Rectal smooth muscle tissue (tissue), 1 donor: Measurements from ENCODE around the gene ADM.

ENCODE experiments used
- H3K27ac ChIP-seq: one replicate; pipeline ENCODE4 v1.7.0; 2013; ENCODE audit warnings: low read depth, low read length, inconsistent platforms
- H3K27me3 ChIP-seq: one replicate; pipeline ENCODE4 v1.7.0; 2013; ENCODE audit warnings: low read length; ENCODE audit not compliant: control insufficient read depth, insufficient read depth
- H3K36me3 ChIP-seq: one replicate; pipeline ENCODE4 v1.7.0; 2013; ENCODE audit warnings: low read length; ENCODE audit not compliant: control insufficient read depth, insufficient read depth
- H3K4me1 ChIP-seq: one replicate; pipeline ENCODE4 v1.7.0; 2013; ENCODE audit warnings: low read length; ENCODE audit not compliant: control insufficient read depth, insufficient read depth
- H3K4me3 ChIP-seq: one replicate; pipeline ENCODE4 v1.7.0; 2013; ENCODE audit warnings: low read length
- H3K9ac ChIP-seq: one replicate; pipeline ENCODE4 v1.7.0; 2013; ENCODE audit warnings: low read length

Gene ADM

GRCh38 chr11:10294290-10294953 lies 10.5 kb upstream of the ADM start:
- Histone ChIP-seq H3K4me3 (peak overlapping the region; percentile 89), H3K9ac (peak overlapping the region; percentile 80), H3K4me1 (peaks cover 5% of the 10 kb centered on the region), H3K27me3 (no peaks in the 10 kb centered on the region), H3K27ac (peak overlapping the region; percentile 92), H3K36me3 (peaks cover 2% of the 10 kb centered on the region)

- peak overlapping the region; percentile 92 for H3K27ac ChIP-seq
- H3K9ac ChIP-seq: peak overlapping the region; percentile 80
- H3K4me1 ChIP-seq: peaks cover 5% of the 10 kb centered on the region
- peak overlapping the region; percentile 89 for H3K4me3 ChIP-seq
- peaks cover under 1% of the 10 kb centered on the region for H3K36me3 ChIP-seq
- H3K27me3 ChIP-seq: no peaks in the 10 kb centered on the region
These were observed 9.6 kb upstream of the ADM start for GRCh38 chr11:10295064-10295901.

GRCh38 chr11:10298342-10298741 lies 6.5 kb upstream of the ADM start:
- Histone ChIP-seq H3K27ac (no peak overlapping the region), H3K36me3 (no peaks in the 10 kb centered on the region), H3K4me1 (no peaks in the 10 kb centered on the region), H3K9ac (no peak overlapping the region), H3K4me3 (no peak overlapping the region), H3K27me3 (no peaks in the 10 kb centered on the region)

GRCh38 chr11:10301656-10302358 lies 3.1 kb upstream of the ADM start:
- H3K4me3 ChIP-seq: peak overlapping the region; percentile 87
- no peak overlapping the region for H3K9ac ChIP-seq
- H3K36me3 ChIP-seq: no peaks in the 10 kb centered on the region
- no peaks in the 10 kb centered on the region for H3K27me3 ChIP-seq
- peaks cover 11% of the 10 kb centered on the region for H3K4me1 ChIP-seq
- peak overlapping the region; percentile 82 for H3K27ac ChIP-seq

- peaks cover 11% of the 10 kb centered on the region for H3K4me1 ChIP-seq
- H3K4me3 ChIP-seq: peak overlapping the region; percentile 87
- peak overlapping the region; percentile 34 for H3K9ac ChIP-seq
- H3K27ac ChIP-seq: peak overlapping the region; percentile 82
- H3K27me3 ChIP-seq: no peaks in the 10 kb centered on the region
- H3K36me3 ChIP-seq: no peaks in the 10 kb centered on the region
These were observed 2.5 kb upstream of the ADM start for GRCh38 chr11:10302359-10302743.

- Histone ChIP-seq H3K9ac (peak overlapping the region; percentile 79), H3K27me3 (no peaks in the 10 kb centered on the region), H3K27ac (peak overlapping the region; percentile 82), H3K36me3 (no peaks in the 10 kb centered on the region), H3K4me1 (peaks cover 11% of the 10 kb centered on the region), H3K4me3 (peak overlapping the region; percentile 87)
These were observed 1.9 kb upstream of the ADM start for GRCh38 chr11:10302744-10303557.

- Histone ChIP-seq H3K4me1 (peaks cover 11% of the 10 kb centered on the region), H3K4me3 (peak overlapping the region; percentile 87), H3K27me3 (no peaks in the 10 kb centered on the region), H3K9ac (peak overlapping the region; percentile 79), H3K36me3 (no peaks in the 10 kb centered on the region), H3K27ac (peak overlapping the region; percentile 82)
These were observed 1.1 kb upstream of the ADM start for GRCh38 chr11:10303558-10304363.

- H3K27me3 ChIP-seq: no peaks in the 10 kb centered on the region
- H3K4me1 ChIP-seq: peaks cover 16% of the 10 kb centered on the region
- H3K4me3 ChIP-seq: peak overlapping the region; percentile 87
- H3K9ac ChIP-seq: peak overlapping the region; percentile 47
- peak overlapping the region; percentile 82 for H3K27ac ChIP-seq
- no peaks in the 10 kb centered on the region for H3K36me3 ChIP-seq
These were observed 540 bp downstream of the ADM start for GRCh38 chr11:10305262-10305963.

GRCh38 chr11:10305964-10306918 lies 1.4 kb downstream of the ADM start:
- H3K27me3 ChIP-seq: no peaks in the 10 kb centered on the region
- peaks cover 16% of the 10 kb centered on the region for H3K4me1 ChIP-seq
- peak overlapping the region; percentile 11 for H3K27ac ChIP-seq

GRCh38 chr11:10307022-10307399 lies 2.1 kb downstream of the ADM start:
- Histone ChIP-seq H3K9ac (no peak overlapping the region), H3K4me1 (peaks cover 16% of the 10 kb centered on the region), H3K4me3 (peak overlapping the region; percentile 87), H3K27ac (peak overlapping the region; percentile 67), H3K27me3 (no peaks in the 10 kb centered on the region), H3K36me3 (no peaks in the 10 kb centered on the region)

More at GRCh38 chr11:10305964-10306918, 1.4 kb downstream of the ADM start:
- peak overlapping the region; percentile 17 for H3K9ac ChIP-seq
- no peaks in the 10 kb centered on the region for H3K36me3 ChIP-seq
- peak overlapping the region; percentile 87 for H3K4me3 ChIP-seq
